Retinal pigment epithelial cell (primary cell): Measurements from ENCODE around the gene PPM1B.

Source experiments
- DNase-seq: peaks from one replicate; pipeline ENCODE4 v3.0.0-alpha.2; 2010; ENCODE audit warnings: low read depth
- H3K4me3 ChIP-seq: 2 replicates; pipeline ENCODE4 v1.5.1; 2011; ENCODE audit warnings: mild to moderate bottlenecking, low read length, control low read depth, moderate library complexity
- TF ChIP-seq, protein P1 (sequence below): conservative IDR thresholded peaks from 2 replicates; pipeline ENCODE4 v1.5.1; 2011; ENCODE audit warnings: low read depth, low read length, control low read depth, inconsistent platforms

PPM1B gene

DNA sequence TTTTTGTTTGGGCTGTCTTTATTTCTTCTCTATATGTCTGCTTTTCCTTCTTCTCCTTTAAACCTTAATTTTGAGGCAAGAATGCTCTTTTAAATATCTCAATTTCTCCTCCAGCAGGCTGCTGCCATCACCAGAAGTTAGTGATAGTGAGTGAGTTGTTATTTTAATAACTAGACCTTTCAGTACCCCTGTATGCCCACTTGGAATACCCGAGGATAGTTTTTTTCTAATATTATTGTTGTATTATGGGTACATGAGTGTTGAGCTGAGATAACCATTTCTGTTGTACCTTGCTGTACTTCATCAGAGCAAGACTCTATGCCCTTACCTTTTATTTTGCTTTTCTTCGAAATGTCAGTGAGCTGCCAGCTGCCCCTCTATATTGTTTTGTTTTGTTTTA lies 50.1 kb downstream of the PPM1B start:
- H3K4me3 ChIP-seq = no peak overlapping the region
- TF ChIP-seq, protein P1, sequence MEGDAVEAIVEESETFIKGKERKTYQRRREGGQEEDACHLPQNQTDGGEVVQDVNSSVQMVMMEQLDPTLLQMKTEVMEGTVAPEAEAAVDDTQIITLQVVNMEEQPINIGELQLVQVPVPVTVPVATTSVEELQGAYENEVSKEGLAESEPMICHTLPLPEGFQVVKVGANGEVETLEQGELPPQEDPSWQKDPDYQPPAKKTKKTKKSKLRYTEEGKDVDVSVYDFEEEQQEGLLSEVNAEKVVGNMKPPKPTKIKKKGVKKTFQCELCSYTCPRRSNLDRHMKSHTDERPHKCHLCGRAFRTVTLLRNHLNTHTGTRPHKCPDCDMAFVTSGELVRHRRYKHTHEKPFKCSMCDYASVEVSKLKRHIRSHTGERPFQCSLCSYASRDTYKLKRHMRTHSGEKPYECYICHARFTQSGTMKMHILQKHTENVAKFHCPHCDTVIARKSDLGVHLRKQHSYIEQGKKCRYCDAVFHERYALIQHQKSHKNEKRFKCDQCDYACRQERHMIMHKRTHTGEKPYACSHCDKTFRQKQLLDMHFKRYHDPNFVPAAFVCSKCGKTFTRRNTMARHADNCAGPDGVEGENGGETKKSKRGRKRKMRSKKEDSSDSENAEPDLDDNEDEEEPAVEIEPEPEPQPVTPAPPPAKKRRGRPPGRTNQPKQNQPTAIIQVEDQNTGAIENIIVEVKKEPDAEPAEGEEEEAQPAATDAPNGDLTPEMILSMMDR = no peak
- DNase-seq = no peak

DNA sequence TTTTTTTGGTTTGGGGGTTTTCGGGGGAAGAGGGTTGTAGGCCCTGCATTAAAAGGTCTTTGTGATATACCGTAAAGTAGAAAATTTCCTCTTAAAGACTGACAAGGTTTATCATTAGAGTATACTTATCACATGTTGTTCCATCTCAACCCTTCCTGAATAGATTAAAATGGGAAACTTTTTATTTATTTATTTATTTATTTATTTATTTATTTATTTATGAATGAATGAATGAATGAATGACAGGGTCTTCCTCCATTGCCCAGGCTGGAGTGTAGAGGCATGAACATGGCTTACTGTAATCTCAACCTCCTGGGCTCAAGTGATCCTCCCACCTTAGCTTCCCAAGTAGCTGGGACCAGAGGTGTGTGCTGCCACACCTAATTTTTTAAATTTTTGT lies 58.1 kb downstream of the PPM1B start:
- no peak overlapping the region for H3K4me3 ChIP-seq
- no peak for DNase-seq
- TF ChIP-seq, protein P1 = no peak

DNA sequence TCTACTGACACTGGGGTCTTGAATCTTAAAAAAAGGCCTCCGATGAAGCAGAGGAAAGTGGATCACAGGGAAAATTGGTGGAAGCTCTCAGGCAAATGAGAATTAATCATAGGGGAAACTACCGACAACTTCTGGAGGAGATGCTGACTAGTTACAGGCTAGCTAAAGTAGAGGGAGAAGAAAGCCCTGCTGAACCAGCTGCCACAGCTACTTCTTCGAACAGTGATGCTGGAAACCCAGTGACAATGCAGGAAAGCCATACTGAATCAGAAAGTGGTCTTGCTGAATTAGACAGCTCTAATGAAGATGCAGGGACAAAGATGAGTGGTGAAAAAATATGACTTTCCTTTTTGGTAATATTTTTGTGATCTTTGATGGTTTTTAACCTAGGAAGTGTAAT lies 61.7 kb downstream of the PPM1B start:
- TF ChIP-seq, protein P1 = no peak
- H3K4me3 ChIP-seq = no peak overlapping the region
- no peak for DNase-seq

DNA sequence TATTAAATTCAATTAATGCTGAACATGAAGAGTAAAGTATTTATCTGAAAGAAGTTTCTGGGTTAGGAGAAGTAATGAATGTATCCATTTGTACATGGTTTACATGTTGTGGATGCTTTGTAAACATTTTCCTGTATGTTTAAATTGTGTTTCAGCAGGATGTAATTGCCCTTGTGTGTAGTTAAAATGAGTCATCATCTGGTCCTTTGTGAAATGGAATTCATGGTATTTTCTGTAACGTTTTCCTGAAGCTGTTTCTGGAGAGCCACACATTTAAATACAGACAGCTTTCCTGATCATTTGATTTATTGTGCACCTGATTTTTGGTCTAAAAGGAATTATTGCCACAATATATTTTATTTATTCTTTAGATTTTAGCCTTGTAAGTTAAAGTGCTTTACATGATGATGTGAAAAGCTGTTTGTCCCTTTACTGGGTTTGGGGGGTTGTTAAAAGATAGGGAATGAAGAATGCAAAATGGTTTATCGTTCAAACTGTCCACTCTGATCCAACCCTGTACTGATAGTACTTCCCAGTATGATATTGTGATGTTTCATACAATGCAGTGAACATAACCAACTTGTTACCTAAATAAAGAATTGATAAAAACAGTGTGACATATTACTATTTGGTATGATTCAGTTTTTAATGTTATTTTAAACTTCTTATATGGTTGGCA lies 64.9 kb downstream of the PPM1B start:
- peak; percentile 51 for DNase-seq
- TF ChIP-seq, protein P1 = no peak
- no peak overlapping the region for H3K4me3 ChIP-seq

DNA sequence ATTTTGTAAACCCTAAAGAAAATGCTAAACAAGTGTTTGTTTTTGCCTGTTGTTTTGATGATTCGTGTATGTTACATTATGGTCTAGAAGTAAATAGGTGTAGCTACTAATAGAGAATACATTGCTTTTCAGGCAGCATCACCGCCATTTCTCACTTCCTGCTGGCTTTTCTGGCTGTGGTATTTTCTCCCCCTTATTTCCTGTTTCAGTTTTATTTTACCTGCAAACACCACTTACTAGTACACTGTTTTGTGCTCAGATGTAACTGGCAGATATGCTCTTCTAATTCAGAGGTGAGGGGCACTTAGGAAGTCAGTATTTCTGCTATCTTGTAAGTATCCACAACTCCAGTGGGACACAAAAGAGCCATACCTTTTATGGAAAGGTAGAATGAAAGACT lies 68.5 kb downstream of the PPM1B start:
- TF ChIP-seq, protein P1 = no peak
- DNase-seq = no peak
- H3K4me3 ChIP-seq = no peak overlapping the region

DNA sequence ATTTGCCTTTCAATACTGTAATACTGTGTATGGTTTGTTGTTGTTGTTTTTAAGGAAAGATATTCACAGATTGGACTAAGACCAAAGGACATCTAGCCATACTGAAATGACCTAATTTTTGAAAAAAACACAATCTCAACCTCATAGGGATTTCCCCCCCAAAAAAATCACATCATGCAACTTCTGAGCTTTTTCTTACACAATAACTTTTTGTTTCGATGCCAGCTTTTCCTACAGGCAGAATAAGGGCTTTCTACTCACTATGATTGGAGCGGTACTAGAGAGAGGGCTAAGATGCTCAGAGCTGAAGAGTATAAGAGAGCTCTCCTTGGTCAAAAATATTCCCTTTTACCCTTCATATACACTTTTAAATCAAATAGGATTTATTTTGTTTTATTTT lies 74.2 kb downstream of the PPM1B start:
- no peak for DNase-seq
- no peak overlapping the region for H3K4me3 ChIP-seq
- TF ChIP-seq, protein P1 = no peak

DNA sequence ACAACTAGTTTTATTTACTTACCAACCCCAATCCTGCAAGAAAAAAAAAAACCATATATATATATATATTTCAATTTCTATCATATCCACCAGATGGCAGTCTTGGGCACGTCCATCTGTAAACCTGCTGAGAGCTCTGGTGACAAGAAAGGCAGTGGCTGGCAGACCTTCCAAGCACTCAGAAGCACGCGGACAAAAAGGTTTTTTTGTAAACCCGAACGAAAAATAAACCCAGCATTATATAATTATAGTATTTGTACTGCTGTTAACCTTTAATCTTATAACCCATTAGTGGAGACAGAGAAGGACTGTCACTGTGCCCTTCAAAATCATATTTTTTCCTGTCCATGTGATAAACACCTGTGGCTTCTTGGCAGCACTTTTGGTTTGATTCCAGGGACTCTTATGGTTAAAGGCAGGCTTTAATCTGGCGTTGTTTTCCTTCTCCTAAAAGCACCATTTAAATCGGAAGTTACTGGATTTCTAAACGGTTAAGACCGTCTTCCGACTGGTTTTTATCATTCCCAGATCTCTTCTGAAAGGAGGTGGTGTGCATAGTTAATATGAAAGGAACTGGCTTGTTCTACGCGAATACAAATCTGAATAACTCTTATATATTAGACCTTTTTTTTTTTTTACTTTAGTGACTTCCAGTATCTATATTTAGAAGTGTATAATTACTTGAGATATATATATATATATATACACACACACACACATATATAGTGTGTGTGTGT lies 75.6 kb downstream of the PPM1B start:
- peak; percentile 43 for DNase-seq
- TF ChIP-seq, protein P1 = peak; percentile 56
- peak overlapping the region; percentile 12 for H3K4me3 ChIP-seq
